ENCODE data around the gene MTX2.

- TF ChIP-seq MYC (IDR thresholded peaks at IDR 0.05; ENCODE audit: low read depth, low read length) (no peak), CTCF (IDR thresholded peaks at IDR 0.05; ENCODE audit: low read depth, low read length) (no peak)
Measured at GRCh38 chr2:176280156-176280555, 10.9 kb downstream of the MTX2 start.
